GM10248 (cell line): Measurements from ENCODE around the gene MRPS5.
"Not testable (repeated sequence)": the region's sequence is repeated elsewhere in the genome, so short reads cannot be mapped to it uniquely, and the experiment has no call there.

Experiments
- CTCF ChIA-PET: fragments of 300-600 bp; sonication (Branson Sonifier 250); formaldehyde crosslinking; extraction: SDS; loops from one replicate; lab custom pipeline; 2021; ENCODE audit warnings: antibody characterized with exemption; lab: Yijun Ruan, JAX
- POLR2A ChIA-PET: fragments of 350-650 bp; sonication (Branson Sonifier 250); formaldehyde crosslinking; extraction: SDS; loops from one replicate; lab custom pipeline; 2020; ENCODE audit warnings: antibody characterized with exemption; lab: Yijun Ruan, JAX
- DNase-seq: peaks from one replicate; pipeline ENCODE4 v3.0.0; 2012; ENCODE audit errors: extremely low spot score
- CTCF ChIP-seq: IDR thresholded peaks from 2 replicates; pipeline ENCODE4 v1.5.1; 2012; ENCODE audit warnings: mild to moderate bottlenecking, low read depth; ENCODE audit errors: extremely low read depth, missing control alignments, control extremely low read depth

Gene MRPS5

GRCh38 chr2:95104606-95105005, 17.0 kb downstream of the MRPS5 start:
- ChIA-PET POLR2A (no interaction called here), CTCF (interaction anchor here (1.9 kb wide), 1 partner anchor 11 kb away, joined by 17 read pairs; no protein-coding TSS in a partner anchor)
- no peak for TF ChIP-seq CTCF

GRCh38 chr2:95099910-95100309, 21.7 kb downstream of the MRPS5 start:
- DNase-seq: no peak
- TF ChIP-seq CTCF: no peak
- CTCF ChIA-PET: interaction anchor here (1.4 kb wide), 1 partner anchor 16 kb away, joined by 3 read pairs; no protein-coding TSS in a partner anchor
- POLR2A ChIA-PET: no interaction called here

More at GRCh38 chr2:95104606-95105005, 17.0 kb downstream of the MRPS5 start:
- no peak for DNase-seq

- CTCF ChIA-PET, DNase-seq, POLR2A ChIA-PET: not testable (repeated sequence)
These were observed 23.3 kb downstream of the MRPS5 start for GRCh38 chr2:95098273-95098672.

GRCh38 chr2:95091885-95092555, 29.6 kb downstream of the MRPS5 start:
- no peak for TF ChIP-seq CTCF
- ChIA-PET POLR2A (no interaction called here), CTCF (interaction anchor here (1.6 to 10.0 kb wide), 3 partner anchors 13 to 24 kb away, joined by 4 to 57 read pairs (median 5); no protein-coding TSS in a partner anchor)
- DNase-seq: no peak

- TF ChIP-seq CTCF: no peak
- DNase-seq: no peak
- ChIA-PET CTCF (interaction anchor here (1.2 to 1.5 kb wide), 2 partner anchors 11 to 65 kb away, joined by 3 read pairs; no protein-coding TSS in a partner anchor), POLR2A (no interaction called here)
These were observed 34.2 kb downstream of the MRPS5 start for GRCh38 chr2:95087379-95087778.

GRCh38 chr2:95086017-95086416, 35.6 kb downstream of the MRPS5 start:
- TF ChIP-seq CTCF: no peak
- DNase-seq: no peak
- ChIA-PET CTCF (no interaction called here), POLR2A (no interaction called here)

GRCh38 chr2:95082477-95082876, 39.1 kb downstream of the MRPS5 start:
- POLR2A ChIA-PET: no interaction called here
- DNase-seq: no peak
- TF ChIP-seq CTCF: no peak
- CTCF ChIA-PET: interaction anchor here (1.9 to 7.4 kb wide), 2 partner anchors 10 to 60 kb away, joined by 8 to 57 read pairs; no protein-coding TSS in a partner anchor
